HepG2 (cell line): ENCODE results near the gene VPS11. TPM values are rescaled to one million over a fixed set of nuclear protein-coding genes. Genes with fewer than 3 reads are reported as not detected.
A peak's percentile ranks its signal among the peaks of the same experiment; 100 is the strongest.

Experiments
- ARID4A ChIP-seq: sonication (generic); formaldehyde crosslinking; IDR thresholded peaks from 2 replicates; pipeline ENCODE4 v1.5.0; 2020; ENCODE audit warnings: mild to moderate bottlenecking, missing genetic modification reagents, borderline replicate concordance
- CREB1 ChIP-seq, 2 experiments: fragments of 450-650 bp in 1 of 2; IDR thresholded peaks; 2 replicates each; pipeline ENCODE4 v1.6.1; 2016 to 2017; ENCODE audit warnings: control low read depth in 1 of 2, mild to moderate bottlenecking in 1 of 2, missing compliant biosample characterization in 1 of 2, missing genetic modification characterization in 1 of 2
- GABPA ChIP-seq, 2 experiments: IDR thresholded peaks; 2 replicates each; pipeline ENCODE4 v1.6.1; 2011 to 2016; ENCODE audit warnings: low read depth in 2 of 2, low read length in 1 of 2, missing biosample characterization in 1 of 2, missing genetic modification characterization in 1 of 2
- GFI1 ChIP-seq: sonication (generic); formaldehyde crosslinking; IDR thresholded peaks from 2 replicates; pipeline ENCODE4 v1.5.0; 2020; ENCODE audit warnings: missing genetic modification reagents, mild to moderate bottlenecking, borderline replicate concordance
- HNRNPLL ChIP-seq: fragments of 200-400 bp; formaldehyde crosslinking; IDR thresholded peaks from 2 replicates; pipeline ENCODE4 v1.6.1; 2017; ENCODE audit warnings: mild to moderate bottlenecking, low read depth, low read length; ENCODE audit not compliant: poor library complexity, severe bottlenecking
- KLF11 ChIP-seq: IDR thresholded peaks from 2 replicates; pipeline ENCODE4 v1.6.1; 2016; ENCODE audit warnings: missing compliant biosample characterization
- LCORL ChIP-seq, 2 experiments: fragments of 450-650 bp in 1 of 2; sonication (generic) in 1 of 2; formaldehyde crosslinking in 1 of 2; IDR thresholded peaks; 2 replicates each; pipeline versions ENCODE4 v1.5.0 to v1.6.1; 2017 to 2020; ENCODE audit warnings: antibody characterized with exemption in 1 of 2, missing genetic modification reagents in 1 of 2
- NCOA5 ChIP-seq: sonication (generic); formaldehyde crosslinking; IDR thresholded peaks from 2 replicates; pipeline ENCODE4 v1.4.0; 2020; ENCODE audit warnings: missing genetic modification reagents
- RBAK ChIP-seq: sonication (generic); formaldehyde crosslinking; IDR thresholded peaks from 2 replicates; pipeline ENCODE4 v1.5.1; 2020; ENCODE audit warnings: mild to moderate bottlenecking, missing genetic modification reagents
- RXRA ChIP-seq: sonication (generic); formaldehyde crosslinking; IDR thresholded peaks from 2 replicates; pipeline ENCODE4 v1.5.1; 2020; ENCODE audit warnings: missing genetic modification reagents
- SP1 ChIP-seq, 2 experiments: fragments of 450-650 bp in 1 of 2; sonication (generic) in 1 of 2; formaldehyde crosslinking in 1 of 2; IDR thresholded peaks; 2 replicates each; pipeline versions ENCODE4 v1.4.0 to v1.6.1; 2016 to 2020; ENCODE audit warnings: missing genetic modification reagents in 1 of 2
- ZNF280D ChIP-seq: sonication (generic); formaldehyde crosslinking; IDR thresholded peaks from 2 replicates; pipeline ENCODE4 v1.5.1; 2020; ENCODE audit warnings: mild to moderate bottlenecking, missing genetic modification reagents
- ZNF597 ChIP-seq: sonication (generic); formaldehyde crosslinking; IDR thresholded peaks from 2 replicates; pipeline ENCODE4 v1.5.0; 2020; ENCODE audit warnings: missing genetic modification reagents
- ZSCAN22 ChIP-seq: sonication (generic); formaldehyde crosslinking; IDR thresholded peaks from 2 replicates; pipeline ENCODE4 v1.4.0; 2020; ENCODE audit warnings: mild to moderate bottlenecking, missing genetic modification reagents
- polyA plus RNA-seq, 8 experiments: library from polyadenylated mRNA; depleted of rRNA in 3 of 8; stranded (reverse) in 7 of 8; unstranded in 1 of 8; fragments of >200 nt; fragmentation: Illumina TruSeq in 4 of 8; extraction: Trizol in 4 of 8; gene quantifications; 2 replicates each; pipeline versions ENCODE4 v1.2.1 to v1.2.3, GENCODE V29; 2011 to 2016; ENCODE audit warnings: low read depth in 4 of 8, missing spikeins in 1 of 8, mixed read lengths in 1 of 8; ENCODE audit not compliant: insufficient read depth in 1 of 8
- total RNA-seq, 5 experiments: library from RNA; depleted of rRNA; stranded (reverse); fragments of >200 nt; fragmentation: Illumina TruSeq; extraction: Trizol; gene quantifications; 2 replicates each; pipeline ENCODE4 v1.2.3, GENCODE V29; 2016; ENCODE audit warnings: low read depth in 1 of 5

The VPS11 gene
- total and polyA plus RNA-seq, 2 of the 13 experiments (the other 11 are each of a cell fraction or from before 2014, with no cell fraction given): 13.7 to 21.6 TPM

GRCh38 chr11:119101759-119102423, 34.3 kb downstream of the VPS11 start, which contains the start of gene DPAGT1 (continued):
- no peak for TF ChIP-seq ZNF597
- no peak for TF ChIP-seq HNRNPLL
- peak; percentile 92 for TF ChIP-seq ARID4A (CRISPR knock-in tag)
- TF ChIP-seq NCOA5: no peak
- no peak for TF ChIP-seq RBAK (CRISPR knock-in tag)
- TF ChIP-seq GFI1 (CRISPR knock-in tag): peak; percentile 51; the same call in 1 of the 2 replicates
- TF ChIP-seq SP1 (IDR thresholded peaks at IDR 0.05): no peak
- TF ChIP-seq SP1 (CRISPR knock-in tag; IDR thresholded peaks at IDR 0.05): no peak
- no peak; the same call in 1 of the 2 replicates for TF ChIP-seq KLF11 (CRISPR knock-in tag)
- TF ChIP-seq CREB1 (IDR thresholded peaks at IDR 0.05): peak; percentile 80
- peak; percentile 94 for TF ChIP-seq CREB1 (CRISPR knock-in tag; IDR thresholded peaks at IDR 0.05)
- TF ChIP-seq RXRA (CRISPR knock-in tag): no peak
- no peak for TF ChIP-seq ZSCAN22
- peak; percentile 59 for TF ChIP-seq GABPA (IDR thresholded peaks at IDR 0.05; ENCODE audit: low read depth, low read length)
- TF ChIP-seq GABPA (CRISPR knock-in tag; IDR thresholded peaks at IDR 0.05; ENCODE audit: low read depth): peak; percentile 93
- TF ChIP-seq LCORL (IDR thresholded peaks at IDR 0.05): no peak
- peak; percentile 62 for TF ChIP-seq LCORL (CRISPR knock-in tag; IDR thresholded peaks at IDR 0.05)
- TF ChIP-seq ZNF280D: no peak
